ENCODE measurements around the gene NSD1.

NSD1 gene

DNA sequence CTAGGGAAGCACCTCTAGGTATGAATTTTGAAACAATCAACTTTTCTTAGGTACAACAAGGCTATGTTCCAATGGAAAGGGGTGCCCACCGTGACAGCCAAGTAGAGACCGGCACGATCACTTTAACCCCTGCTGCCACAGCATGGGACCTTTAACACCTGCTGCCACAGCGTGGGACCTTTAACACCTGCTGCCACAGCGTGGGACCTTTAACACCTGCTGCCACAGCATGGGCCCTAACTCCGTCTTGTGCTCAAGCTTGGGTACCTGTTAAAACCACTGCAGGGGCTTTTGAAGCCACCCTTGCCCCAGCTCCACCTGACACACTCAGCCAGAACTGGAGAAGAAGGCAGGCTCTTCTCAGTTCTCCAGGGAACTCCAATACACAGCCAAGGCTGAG, 196.3 kb downstream of the NSD1 start:
- Histone ChIP-seq H3K9me3 (ENCODE audit: control insufficient read depth, low read length) (no peaks in the 10 kb centered on the region), H3K4me1 (ENCODE audit: control insufficient read depth, insufficient read depth, low read length) (peaks cover 18% of the 10 kb centered on the region), H3K36me3 (ENCODE audit: control insufficient read depth, insufficient read depth, low read length, severe bottlenecking) (peaks cover 51% of the 10 kb centered on the region)

DNA sequence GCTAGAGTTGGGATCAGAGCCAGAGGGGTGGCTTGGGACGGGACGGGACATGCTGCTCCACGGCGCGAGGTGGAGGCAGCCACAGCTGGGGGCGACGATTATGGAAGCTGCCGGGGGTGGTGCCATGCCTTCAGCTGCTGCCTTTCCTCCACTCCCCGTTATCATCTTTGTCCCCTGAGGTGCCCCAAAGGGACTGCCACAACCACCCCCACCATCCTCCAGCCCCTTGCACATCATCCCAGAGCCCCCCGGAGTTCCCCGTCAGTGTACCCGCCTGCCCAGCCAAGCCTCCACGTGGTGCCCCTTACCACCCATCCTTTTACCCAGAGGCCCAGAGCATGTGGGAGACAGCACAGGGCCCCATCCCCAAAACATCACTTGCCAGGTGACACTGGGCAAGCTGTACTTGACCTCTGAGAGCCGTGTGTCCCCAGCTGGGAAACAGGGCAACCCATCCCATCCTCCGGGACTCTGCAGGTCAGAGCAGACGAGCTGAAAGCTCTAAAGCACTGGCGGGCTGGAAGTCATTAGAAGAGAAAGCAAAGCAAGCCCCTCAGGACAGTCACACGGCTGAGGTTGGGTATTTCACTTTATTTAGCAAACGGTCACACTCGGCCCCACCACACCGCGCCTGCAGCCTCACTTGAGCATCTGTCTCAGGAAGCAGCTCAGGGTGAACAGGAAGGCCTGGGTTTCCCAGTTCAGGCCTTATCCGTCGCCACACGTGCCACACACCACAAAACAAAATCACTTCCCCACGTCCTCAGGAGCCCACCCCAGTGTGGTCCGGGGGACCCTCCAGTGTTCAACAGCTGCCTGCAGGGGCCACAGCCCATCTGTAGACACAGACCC, 197.6 kb downstream of the NSD1 start:
- Histone ChIP-seq H3K9me3 (ENCODE audit: control insufficient read depth, low read length) (no peaks in the 10 kb centered on the region), H3K9ac (ENCODE audit: low read length) (no peak overlapping the region), H3K27me3 (replicated peaks; ENCODE audit: control insufficient read depth, insufficient read depth, low read length) (no peaks in the 10 kb centered on the region), H3K36me3 (ENCODE audit: control insufficient read depth, insufficient read depth, low read length, severe bottlenecking) (peaks cover 65% of the 10 kb centered on the region), H3K4me1 (ENCODE audit: control insufficient read depth, insufficient read depth, low read length) (peaks cover 12% of the 10 kb centered on the region), H3K4me3 (ENCODE audit: low read length) (no peak overlapping the region)
- no peak for DNase-seq (ENCODE audit: low read depth)

More for the DNA sequence above, 196.3 kb downstream of the NSD1 start:
- Histone ChIP-seq H3K4me3 (ENCODE audit: low read length) (no peak overlapping the region), H3K27me3 (replicated peaks; ENCODE audit: control insufficient read depth, insufficient read depth, low read length) (no peaks in the 10 kb centered on the region), H3K9ac (ENCODE audit: low read length) (no peak overlapping the region)
- DNase-seq (ENCODE audit: low read depth) = no peak

DNA sequence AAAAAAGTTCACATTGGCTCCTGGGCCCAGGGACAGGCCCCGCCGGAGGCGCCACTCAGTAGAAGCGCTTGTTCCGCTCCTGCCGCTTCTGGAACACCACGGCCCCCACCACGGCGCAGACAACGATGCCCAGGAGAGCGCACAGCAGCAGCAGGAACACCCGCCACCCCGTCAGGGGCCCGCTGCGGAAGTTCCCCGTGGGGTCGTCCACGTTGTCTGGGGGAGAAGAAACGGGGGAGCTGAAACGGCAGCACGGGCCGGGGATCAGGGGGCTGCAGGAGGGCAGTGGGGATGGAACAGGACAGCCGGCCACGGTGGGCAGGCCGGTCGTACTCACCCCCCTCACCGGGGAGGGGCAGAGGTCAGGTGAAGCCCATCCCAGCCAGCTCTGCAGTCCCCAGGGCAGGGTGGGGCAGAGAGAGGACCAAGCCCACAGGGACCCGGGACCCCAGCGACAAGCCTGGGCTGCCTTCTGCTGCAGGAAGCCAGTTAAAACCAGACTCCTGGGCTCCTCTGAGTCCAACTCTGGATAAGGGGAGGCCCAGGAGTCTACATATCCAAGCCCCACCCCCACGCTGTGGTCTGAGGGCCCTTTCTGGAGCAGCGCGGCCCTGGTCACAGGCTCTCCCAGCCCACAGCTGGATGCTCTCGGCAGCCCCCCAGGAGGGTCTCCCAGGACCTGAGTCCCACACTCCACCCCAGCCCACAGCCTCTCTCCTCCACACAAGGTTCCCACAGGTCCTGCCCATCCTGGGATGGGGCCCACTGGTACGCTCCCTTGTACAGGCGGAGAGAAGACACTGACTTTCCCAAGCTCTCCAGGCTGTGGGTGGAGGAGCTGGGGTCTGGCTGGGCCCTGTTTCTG, 198.7 kb downstream of the NSD1 start:
- no peaks in the 10 kb centered on the region for H3K9me3 ChIP-seq (ENCODE audit: control insufficient read depth, low read length)
- no peaks in the 10 kb centered on the region for H3K27me3 ChIP-seq (replicated peaks; ENCODE audit: control insufficient read depth, insufficient read depth, low read length)
- H3K36me3 ChIP-seq (ENCODE audit: control insufficient read depth, insufficient read depth, low read length, severe bottlenecking) = peaks cover 75% of the 10 kb centered on the region
- peaks cover 9% of the 10 kb centered on the region for H3K4me1 ChIP-seq (ENCODE audit: control insufficient read depth, insufficient read depth, low read length)
- no peak for DNase-seq (ENCODE audit: low read depth)
- H3K9ac ChIP-seq (ENCODE audit: low read length) = no peak overlapping the region
- H3K4me3 ChIP-seq (ENCODE audit: low read length) = no peak overlapping the region

DNA sequence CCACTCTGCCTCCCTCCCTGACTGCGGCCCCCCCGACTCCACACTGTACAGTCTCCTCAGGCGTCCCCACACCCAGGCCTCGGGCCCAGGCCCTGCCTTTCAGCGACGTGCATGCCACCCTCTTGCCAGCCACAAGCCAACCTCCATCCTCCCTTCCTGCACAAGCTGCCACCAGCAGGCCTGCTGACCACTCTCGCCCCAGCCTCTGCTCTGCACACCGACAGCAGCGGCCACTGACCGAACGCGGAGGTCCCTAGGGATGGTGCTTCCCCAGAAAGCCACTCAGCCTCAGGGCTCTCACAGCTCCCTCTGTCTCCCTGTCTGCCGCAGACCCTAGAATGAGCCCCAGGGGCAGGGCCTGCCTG, 199.3 kb downstream of the NSD1 start:
- H3K36me3 ChIP-seq (ENCODE audit: control insufficient read depth, insufficient read depth, low read length, severe bottlenecking) = peaks cover 81% of the 10 kb centered on the region
- no peak overlapping the region for H3K9ac ChIP-seq (ENCODE audit: low read length)
- peaks cover 3% of the 10 kb centered on the region for H3K4me1 ChIP-seq (ENCODE audit: control insufficient read depth, insufficient read depth, low read length)
- no peaks in the 10 kb centered on the region for H3K9me3 ChIP-seq (ENCODE audit: control insufficient read depth, low read length)
- DNase-seq (ENCODE audit: low read depth) = no peak
- no peaks in the 10 kb centered on the region for H3K27me3 ChIP-seq (replicated peaks; ENCODE audit: control insufficient read depth, insufficient read depth, low read length)
- no peak overlapping the region for H3K4me3 ChIP-seq (ENCODE audit: low read length)

DNA sequence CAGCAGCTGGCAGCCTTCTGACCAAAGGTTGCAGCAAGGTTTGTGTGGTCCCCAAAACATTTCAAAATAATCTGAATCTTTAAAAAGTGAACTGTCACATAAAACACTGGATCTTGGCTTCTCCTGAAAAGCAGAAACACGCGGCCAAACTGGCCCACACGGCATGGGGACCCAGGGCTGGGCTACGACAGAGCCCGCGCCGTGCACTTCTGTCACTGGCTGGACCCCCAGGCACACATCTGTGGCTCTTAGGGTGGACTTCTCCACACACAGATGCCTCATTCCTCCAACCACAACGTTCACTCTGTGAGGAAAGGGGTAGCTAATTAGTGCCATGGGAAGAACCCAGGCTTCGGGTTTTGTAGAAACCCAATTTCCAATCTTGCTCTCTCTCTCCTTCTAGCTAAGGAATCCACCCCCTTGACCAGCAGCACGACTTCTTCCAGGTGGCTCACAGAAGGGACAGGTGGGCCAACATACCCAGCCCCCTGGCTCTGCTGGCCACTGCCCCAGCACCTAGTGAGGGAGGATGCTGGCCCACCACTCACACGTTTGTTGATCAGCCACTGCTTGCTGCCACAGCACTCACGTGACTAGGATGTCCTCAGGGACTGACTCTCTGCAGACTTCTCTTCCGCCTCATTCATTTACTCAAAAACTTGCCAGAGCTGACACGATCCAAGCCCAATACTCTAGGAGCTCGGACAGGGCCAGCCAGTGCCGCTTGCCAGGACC, 200.0 kb downstream of the NSD1 start:
- no peak for DNase-seq (ENCODE audit: low read depth)
- H3K9me3 ChIP-seq (ENCODE audit: control insufficient read depth, low read length) = no peaks in the 10 kb centered on the region
- H3K27me3 ChIP-seq (replicated peaks; ENCODE audit: control insufficient read depth, insufficient read depth, low read length) = no peaks in the 10 kb centered on the region
- no peak overlapping the region for H3K9ac ChIP-seq (ENCODE audit: low read length)
- no peak overlapping the region for H3K4me3 ChIP-seq (ENCODE audit: low read length)
- peaks cover 86% of the 10 kb centered on the region for H3K36me3 ChIP-seq (ENCODE audit: control insufficient read depth, insufficient read depth, low read length, severe bottlenecking)
- no peaks in the 10 kb centered on the region for H3K4me1 ChIP-seq (ENCODE audit: control insufficient read depth, insufficient read depth, low read length)

DNA sequence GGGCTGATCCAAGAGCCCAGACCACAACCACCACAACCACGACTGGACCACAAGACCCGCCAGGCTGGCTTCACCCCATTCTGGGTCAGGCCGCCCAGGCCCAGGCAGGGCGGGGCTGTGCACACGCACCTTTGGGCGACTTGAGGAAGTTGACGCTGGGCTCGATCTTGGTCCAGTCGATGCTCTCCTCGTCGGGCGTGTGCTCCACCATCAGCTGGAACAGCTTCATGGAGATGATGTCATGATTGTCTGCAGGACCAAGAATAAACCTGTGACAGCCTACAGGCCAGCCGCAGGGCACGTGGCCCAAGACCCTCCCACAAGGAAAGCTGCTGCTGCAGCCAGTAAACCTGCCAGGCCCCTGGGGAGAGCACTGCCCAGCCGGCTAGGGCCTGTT, 200.6 kb downstream of the NSD1 start:
- no peak for DNase-seq (ENCODE audit: low read depth)
- Histone ChIP-seq H3K36me3 (ENCODE audit: control insufficient read depth, insufficient read depth, low read length, severe bottlenecking) (peaks cover 91% of the 10 kb centered on the region), H3K27me3 (replicated peaks; ENCODE audit: control insufficient read depth, insufficient read depth, low read length) (no peaks in the 10 kb centered on the region)

DNA sequence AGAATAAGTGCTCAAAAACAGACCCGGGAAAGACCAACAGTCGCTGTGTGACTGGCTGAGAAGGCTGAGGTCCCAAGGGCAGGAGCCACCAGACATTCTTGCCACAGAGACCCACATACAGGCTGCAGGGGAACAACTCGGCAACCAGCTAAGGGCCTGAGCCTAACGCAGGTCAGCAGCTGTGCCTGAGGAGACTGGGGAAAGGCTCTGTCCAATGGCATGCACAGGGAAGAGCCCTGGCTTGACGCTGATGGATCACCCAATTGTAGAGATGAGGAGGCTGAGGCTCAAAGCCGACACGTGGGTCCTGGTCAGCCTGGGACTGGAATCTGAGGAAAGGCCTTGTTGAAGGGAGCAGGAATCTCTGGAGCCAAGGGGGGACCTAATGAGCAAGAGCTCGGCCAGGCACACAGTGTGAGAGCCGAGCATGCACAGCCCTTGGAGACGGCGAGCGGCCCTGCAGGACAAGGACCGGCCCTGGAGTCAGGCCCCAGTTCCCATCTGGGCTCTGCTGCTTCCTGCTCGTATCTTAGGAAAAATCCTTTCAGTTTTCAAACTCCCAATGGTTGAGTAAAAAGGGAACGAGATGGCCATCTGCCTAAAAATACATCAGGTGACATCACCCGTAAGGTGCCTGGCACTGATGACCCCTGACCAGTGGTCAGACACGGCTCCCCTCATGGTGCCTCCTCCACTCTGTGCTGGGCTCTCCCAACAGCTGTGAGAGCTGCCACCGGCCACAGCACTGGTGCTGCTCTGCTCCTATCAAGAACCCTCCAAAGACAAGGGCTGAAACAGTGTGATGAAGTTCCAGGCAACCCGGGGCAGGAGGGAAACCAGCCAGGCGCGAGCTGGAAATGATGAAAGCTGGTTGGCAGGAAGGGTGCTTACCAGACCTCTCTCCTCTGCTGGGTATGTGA, 201.5 kb downstream of the NSD1 start:
- no peaks in the 10 kb centered on the region for H3K4me1 ChIP-seq (ENCODE audit: control insufficient read depth, insufficient read depth, low read length)
- DNase-seq (ENCODE audit: low read depth) = no peak
- no peak overlapping the region for H3K4me3 ChIP-seq (ENCODE audit: low read length)
- H3K36me3 ChIP-seq (ENCODE audit: control insufficient read depth, insufficient read depth, low read length, severe bottlenecking) = peaks cover 91% of the 10 kb centered on the region
- H3K27me3 ChIP-seq (replicated peaks; ENCODE audit: control insufficient read depth, insufficient read depth, low read length) = no peaks in the 10 kb centered on the region
- H3K9ac ChIP-seq (ENCODE audit: low read length) = no peak overlapping the region
- no peaks in the 10 kb centered on the region for H3K9me3 ChIP-seq (ENCODE audit: control insufficient read depth, low read length)

More for the DNA sequence above, 200.6 kb downstream of the NSD1 start:
- Histone ChIP-seq H3K9me3 (ENCODE audit: control insufficient read depth, low read length) (no peaks in the 10 kb centered on the region), H3K4me3 (ENCODE audit: low read length) (no peak overlapping the region), H3K4me1 (ENCODE audit: control insufficient read depth, insufficient read depth, low read length) (no peaks in the 10 kb centered on the region), H3K9ac (ENCODE audit: low read length) (no peak overlapping the region)

DNA sequence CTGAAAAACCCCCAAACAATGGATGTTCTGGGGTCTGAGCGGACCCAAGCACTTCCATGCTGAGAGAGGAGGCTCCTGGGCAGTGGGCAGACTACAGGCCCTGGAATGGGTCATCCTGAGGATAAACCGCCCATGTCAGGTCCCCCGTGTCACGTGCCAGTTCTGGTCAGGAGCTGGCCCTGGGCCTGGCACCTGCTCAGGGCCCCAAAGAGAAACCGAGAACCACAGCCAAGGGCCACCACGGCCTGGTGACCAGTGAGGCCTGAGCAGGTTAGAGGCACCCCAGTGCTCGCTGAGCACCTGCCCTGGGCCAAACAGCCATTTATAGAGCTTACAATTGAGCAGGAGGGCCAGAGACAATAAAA, 202.1 kb downstream of the NSD1 start:
- Histone ChIP-seq H3K4me1 (ENCODE audit: control insufficient read depth, insufficient read depth, low read length) (no peaks in the 10 kb centered on the region), H3K9me3 (ENCODE audit: control insufficient read depth, low read length) (no peaks in the 10 kb centered on the region), H3K9ac (ENCODE audit: low read length) (no peak overlapping the region), H3K36me3 (ENCODE audit: control insufficient read depth, insufficient read depth, low read length, severe bottlenecking) (peaks cover 85% of the 10 kb centered on the region), H3K27me3 (replicated peaks; ENCODE audit: control insufficient read depth, insufficient read depth, low read length) (no peaks in the 10 kb centered on the region), H3K4me3 (ENCODE audit: low read length) (no peak overlapping the region)
- no peak for DNase-seq (ENCODE audit: low read depth)

DNA sequence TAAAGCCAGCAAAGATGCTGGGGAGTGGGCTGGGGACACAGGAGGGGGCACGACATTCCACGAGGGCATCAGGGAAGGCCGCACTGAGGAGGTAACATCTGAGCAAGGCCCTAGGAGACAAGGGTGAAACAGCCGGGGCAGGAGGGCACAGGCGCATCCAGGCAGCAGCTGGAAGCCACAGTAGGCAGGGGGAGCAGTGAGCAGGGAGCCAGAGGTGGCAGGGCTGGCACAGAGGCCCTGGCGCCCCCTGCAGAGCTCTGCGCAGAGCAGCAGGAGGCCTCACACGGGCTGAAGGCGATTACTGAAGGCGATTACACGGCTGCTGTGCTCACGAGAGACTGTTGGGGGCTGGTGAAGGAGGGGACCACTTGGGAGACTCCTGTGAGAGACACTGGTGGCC, 202.5 kb downstream of the NSD1 start:
- peaks cover 84% of the 10 kb centered on the region for H3K36me3 ChIP-seq (ENCODE audit: control insufficient read depth, insufficient read depth, low read length, severe bottlenecking)
- DNase-seq (ENCODE audit: low read depth) = peak; percentile 14
- H3K9ac ChIP-seq (ENCODE audit: low read length) = no peak overlapping the region
- H3K4me1 ChIP-seq (ENCODE audit: control insufficient read depth, insufficient read depth, low read length) = no peaks in the 10 kb centered on the region
- no peaks in the 10 kb centered on the region for H3K9me3 ChIP-seq (ENCODE audit: control insufficient read depth, low read length)
- H3K27me3 ChIP-seq (replicated peaks; ENCODE audit: control insufficient read depth, insufficient read depth, low read length) = no peaks in the 10 kb centered on the region
- H3K4me3 ChIP-seq (ENCODE audit: low read length) = no peak overlapping the region

DNA sequence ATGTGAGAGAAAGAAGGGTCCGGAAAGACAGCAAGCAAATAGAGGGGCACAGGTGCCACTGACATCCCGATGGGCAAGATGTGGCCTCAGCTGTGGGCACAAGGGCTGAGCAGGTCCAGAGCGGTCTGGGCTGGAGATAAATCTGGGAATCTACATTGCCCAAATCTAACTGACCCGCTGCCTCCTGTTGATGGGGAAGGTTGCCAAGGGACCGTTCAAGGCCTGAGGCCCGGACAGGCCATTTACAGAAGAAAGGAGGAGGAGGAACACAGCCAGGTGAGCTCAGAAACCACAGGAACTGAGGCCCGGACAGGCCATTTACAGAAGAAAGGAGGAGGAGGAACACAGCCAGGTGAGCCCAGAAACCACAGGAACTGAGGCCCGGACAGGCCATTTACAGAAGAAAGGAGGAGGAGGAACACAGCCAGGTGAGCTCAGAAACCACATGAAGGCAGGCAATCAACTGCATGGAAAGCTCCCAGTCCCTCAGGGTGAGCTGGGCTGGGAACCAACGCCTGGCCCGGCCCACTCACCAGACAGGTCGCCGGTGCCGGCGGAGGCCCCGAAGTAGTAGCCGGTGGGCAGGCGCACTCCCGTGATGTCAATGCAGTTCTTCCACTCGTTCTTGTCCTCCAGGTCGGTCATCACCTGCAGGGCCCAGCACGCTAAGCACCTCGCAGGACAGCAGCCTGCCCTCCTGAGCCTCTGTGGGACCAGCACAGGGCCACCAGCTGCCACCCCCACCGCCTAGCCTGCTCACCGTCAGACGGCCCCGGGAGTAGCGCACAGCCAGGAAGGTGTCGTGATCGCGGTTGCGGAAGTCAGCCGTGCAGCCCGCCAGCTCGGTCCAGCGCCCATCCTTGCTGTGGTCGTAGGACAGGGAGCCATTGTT, 203.3 kb downstream of the NSD1 start:
- no peak overlapping the region for H3K9ac ChIP-seq (ENCODE audit: low read length)
- peaks cover 84% of the 10 kb centered on the region for H3K36me3 ChIP-seq (ENCODE audit: control insufficient read depth, insufficient read depth, low read length, severe bottlenecking)
- no peak for DNase-seq (ENCODE audit: low read depth)
- no peak overlapping the region for H3K4me3 ChIP-seq (ENCODE audit: low read length)
- H3K4me1 ChIP-seq (ENCODE audit: control insufficient read depth, insufficient read depth, low read length) = no peaks in the 10 kb centered on the region
- H3K27me3 ChIP-seq (replicated peaks; ENCODE audit: control insufficient read depth, insufficient read depth, low read length) = no peaks in the 10 kb centered on the region
- no peaks in the 10 kb centered on the region for H3K9me3 ChIP-seq (ENCODE audit: control insufficient read depth, low read length)

Measured in adipocyte (in vitro differentiated cells).